WTC11 (cell line): ENCODE measurements around the gene PRKCE.

ENCODE experiments used
- SOX15 ChIP-seq: fragments of 250-450 bp; sonication (Bioruptor Pico); IDR thresholded peaks from 2 replicates; pipeline ENCODE4 v1.9.0; 2021; ENCODE audit warnings: mild to moderate bottlenecking
- ZNF121 ChIP-seq: sonication (generic); formaldehyde crosslinking; IDR thresholded peaks from 2 replicates; pipeline ENCODE4 v1.8.0; 2023; ENCODE audit warnings: missing genetic modification reagents
- ZNF263 ChIP-seq: sonication (generic); formaldehyde crosslinking; IDR thresholded peaks from 2 replicates; pipeline ENCODE4 v1.8.1; 2022; ENCODE audit warnings: low read depth, mild to moderate bottlenecking, moderate library complexity, missing genetic modification reagents
- TF ChIP-seq, protein P1 (sequence below): fragments of 200-600 bp; IDR thresholded peaks from 2 replicates; pipeline ENCODE4 v1.8.0; 2022; ENCODE audit warnings: antibody characterized with exemption
- TF ChIP-seq, protein P2 (sequence below): sonication (generic); formaldehyde crosslinking; IDR thresholded peaks from 2 replicates; pipeline ENCODE4 v1.8.0; 2022; ENCODE audit warnings: mild to moderate bottlenecking, missing genetic modification reagents
- TF ChIP-seq, protein P3 (sequence below): fragments of 250-450 bp; sonication (Bioruptor Pico); IDR thresholded peaks from 2 replicates; pipeline ENCODE4 v1.9.0; 2021; ENCODE audit warnings: mild to moderate bottlenecking, borderline replicate concordance
- TF ChIP-seq, protein P4 (sequence below): sonication (generic); formaldehyde crosslinking; IDR thresholded peaks from 2 replicates; pipeline ENCODE4 v1.8.0; 2022; ENCODE audit warnings: mild to moderate bottlenecking, missing genetic modification reagents

DNA sequence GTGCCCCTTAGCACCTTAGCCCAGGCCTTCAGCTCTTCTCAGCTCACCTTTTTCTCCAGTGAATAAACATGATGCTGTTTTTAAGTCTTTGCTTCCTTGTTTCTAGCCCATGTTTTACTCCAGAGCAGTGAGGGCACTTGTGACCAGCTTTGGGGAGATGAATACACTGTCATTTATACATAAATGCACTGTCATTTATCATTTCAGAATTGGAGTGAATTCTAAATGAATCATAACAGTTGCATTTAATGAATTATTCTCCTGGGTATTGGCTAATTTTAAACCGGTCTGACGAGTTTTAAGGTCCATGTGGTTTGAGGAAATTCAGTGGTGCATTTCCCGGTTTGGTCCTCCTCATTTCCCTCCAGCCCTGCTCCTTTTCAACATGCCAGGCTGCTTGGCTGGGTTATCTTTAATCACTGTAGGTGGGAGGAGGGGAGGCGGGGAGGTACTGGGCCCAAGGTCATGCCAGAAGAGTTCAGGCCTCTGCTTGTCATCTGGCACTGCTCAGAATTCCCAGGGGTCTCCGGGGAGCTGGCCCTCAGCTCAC, 23.9 kb downstream of the PRKCE start:
- TF ChIP-seq, protein P1, sequence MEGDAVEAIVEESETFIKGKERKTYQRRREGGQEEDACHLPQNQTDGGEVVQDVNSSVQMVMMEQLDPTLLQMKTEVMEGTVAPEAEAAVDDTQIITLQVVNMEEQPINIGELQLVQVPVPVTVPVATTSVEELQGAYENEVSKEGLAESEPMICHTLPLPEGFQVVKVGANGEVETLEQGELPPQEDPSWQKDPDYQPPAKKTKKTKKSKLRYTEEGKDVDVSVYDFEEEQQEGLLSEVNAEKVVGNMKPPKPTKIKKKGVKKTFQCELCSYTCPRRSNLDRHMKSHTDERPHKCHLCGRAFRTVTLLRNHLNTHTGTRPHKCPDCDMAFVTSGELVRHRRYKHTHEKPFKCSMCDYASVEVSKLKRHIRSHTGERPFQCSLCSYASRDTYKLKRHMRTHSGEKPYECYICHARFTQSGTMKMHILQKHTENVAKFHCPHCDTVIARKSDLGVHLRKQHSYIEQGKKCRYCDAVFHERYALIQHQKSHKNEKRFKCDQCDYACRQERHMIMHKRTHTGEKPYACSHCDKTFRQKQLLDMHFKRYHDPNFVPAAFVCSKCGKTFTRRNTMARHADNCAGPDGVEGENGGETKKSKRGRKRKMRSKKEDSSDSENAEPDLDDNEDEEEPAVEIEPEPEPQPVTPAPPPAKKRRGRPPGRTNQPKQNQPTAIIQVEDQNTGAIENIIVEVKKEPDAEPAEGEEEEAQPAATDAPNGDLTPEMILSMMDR: no peak
- no peak for TF ChIP-seq ZNF121 (CRISPR knock-in tag)
- TF ChIP-seq, protein P2, sequence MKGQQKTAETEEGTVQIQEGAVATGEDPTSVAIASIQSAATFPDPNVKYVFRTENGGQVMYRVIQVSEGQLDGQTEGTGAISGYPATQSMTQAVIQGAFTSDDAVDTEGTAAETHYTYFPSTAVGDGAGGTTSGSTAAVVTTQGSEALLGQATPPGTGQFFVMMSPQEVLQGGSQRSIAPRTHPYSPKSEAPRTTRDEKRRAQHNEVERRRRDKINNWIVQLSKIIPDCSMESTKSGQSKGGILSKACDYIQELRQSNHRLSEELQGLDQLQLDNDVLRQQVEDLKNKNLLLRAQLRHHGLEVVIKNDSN (CRISPR knock-in tag): no peak
- TF ChIP-seq ZNF263 (CRISPR knock-in tag): no peak
- TF ChIP-seq, protein P3, sequence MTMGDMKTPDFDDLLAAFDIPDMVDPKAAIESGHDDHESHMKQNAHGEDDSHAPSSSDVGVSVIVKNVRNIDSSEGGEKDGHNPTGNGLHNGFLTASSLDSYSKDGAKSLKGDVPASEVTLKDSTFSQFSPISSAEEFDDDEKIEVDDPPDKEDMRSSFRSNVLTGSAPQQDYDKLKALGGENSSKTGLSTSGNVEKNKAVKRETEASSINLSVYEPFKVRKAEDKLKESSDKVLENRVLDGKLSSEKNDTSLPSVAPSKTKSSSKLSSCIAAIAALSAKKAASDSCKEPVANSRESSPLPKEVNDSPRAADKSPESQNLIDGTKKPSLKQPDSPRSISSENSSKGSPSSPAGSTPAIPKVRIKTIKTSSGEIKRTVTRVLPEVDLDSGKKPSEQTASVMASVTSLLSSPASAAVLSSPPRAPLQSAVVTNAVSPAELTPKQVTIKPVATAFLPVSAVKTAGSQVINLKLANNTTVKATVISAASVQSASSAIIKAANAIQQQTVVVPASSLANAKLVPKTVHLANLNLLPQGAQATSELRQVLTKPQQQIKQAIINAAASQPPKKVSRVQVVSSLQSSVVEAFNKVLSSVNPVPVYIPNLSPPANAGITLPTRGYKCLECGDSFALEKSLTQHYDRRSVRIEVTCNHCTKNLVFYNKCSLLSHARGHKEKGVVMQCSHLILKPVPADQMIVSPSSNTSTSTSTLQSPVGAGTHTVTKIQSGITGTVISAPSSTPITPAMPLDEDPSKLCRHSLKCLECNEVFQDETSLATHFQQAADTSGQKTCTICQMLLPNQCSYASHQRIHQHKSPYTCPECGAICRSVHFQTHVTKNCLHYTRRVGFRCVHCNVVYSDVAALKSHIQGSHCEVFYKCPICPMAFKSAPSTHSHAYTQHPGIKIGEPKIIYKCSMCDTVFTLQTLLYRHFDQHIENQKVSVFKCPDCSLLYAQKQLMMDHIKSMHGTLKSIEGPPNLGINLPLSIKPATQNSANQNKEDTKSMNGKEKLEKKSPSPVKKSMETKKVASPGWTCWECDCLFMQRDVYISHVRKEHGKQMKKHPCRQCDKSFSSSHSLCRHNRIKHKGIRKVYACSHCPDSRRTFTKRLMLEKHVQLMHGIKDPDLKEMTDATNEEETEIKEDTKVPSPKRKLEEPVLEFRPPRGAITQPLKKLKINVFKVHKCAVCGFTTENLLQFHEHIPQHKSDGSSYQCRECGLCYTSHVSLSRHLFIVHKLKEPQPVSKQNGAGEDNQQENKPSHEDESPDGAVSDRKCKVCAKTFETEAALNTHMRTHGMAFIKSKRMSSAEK (CRISPR knock-in tag): no peak
- TF ChIP-seq SOX15 (CRISPR knock-in tag): no peak
- TF ChIP-seq, protein P4, sequence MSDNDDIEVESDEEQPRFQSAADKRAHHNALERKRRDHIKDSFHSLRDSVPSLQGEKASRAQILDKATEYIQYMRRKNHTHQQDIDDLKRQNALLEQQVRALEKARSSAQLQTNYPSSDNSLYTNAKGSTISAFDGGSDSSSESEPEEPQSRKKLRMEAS: no peak
